Suprapubic skin (tissue), 4 donors: ENCODE measurements around the gene SLC44A1.

Experiments used
- EP300 ChIP-seq: sonication (generic); formaldehyde crosslinking; IDR thresholded peaks from one replicate; pipeline ENCODE4 v1.6.1; 2017; ENCODE audit warnings: antibody characterized with exemption
- POLR2A ChIP-seq, 2 donors: fragments of 450-650 bp; IDR thresholded peaks; one replicate each; pipeline ENCODE4 v1.6.1; 2017; ENCODE audit warnings: antibody characterized with exemption in 2 of 2, mild to moderate bottlenecking in 2 of 2, moderate library complexity in 2 of 2
- POLR2AphosphoS5 ChIP-seq, 3 donors: sonication (generic); formaldehyde crosslinking; IDR thresholded peaks; one replicate each; pipeline ENCODE4 v1.6.1; 2017; ENCODE audit warnings: antibody characterized with exemption in 3 of 3
- TF ChIP-seq, protein P1 (sequence below), 2 donors: fragments of 200-600 bp in 1 of 2; fragments of 450-650 bp in 1 of 2; sonication (generic) in 1 of 2; IDR thresholded peaks; one replicate each; pipeline ENCODE4 v1.5.1; 2016 to 2019; ENCODE audit warnings: antibody characterized with exemption in 2 of 2, mild to moderate bottlenecking in 1 of 2, moderate library complexity in 1 of 2

DNA sequence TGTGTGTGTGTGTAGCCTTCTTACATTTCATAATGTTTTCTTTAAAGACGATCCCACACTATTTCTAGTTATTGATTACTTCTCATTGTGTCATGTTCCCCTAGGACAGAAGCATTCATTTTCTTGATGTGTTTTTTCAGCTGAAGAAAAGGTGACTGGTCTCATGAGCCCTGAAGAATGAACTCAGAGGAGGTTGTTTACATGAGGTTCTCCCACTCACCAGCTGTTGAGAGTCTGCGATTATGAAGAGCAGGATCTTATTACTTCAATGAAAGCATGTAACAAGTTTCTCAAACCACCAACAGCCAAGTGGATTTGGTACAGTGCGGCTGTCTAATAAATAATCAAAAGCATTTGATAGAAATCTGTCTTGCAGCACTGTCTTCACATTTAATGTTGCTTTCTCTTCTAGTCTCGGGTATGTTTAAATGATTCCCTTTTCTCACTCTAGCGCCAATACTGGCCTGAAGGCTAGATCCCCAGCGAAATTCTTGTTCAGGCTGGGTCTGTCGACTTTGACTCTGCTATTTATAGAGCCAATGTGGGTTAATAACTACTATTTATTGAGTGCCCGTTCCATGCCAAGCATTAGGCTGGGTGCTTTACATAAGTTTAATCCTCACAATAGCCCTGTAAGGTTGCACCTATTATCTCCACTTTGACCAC lies 193.8 kb downstream of the SLC44A1 start:
- TF ChIP-seq, protein P1, sequence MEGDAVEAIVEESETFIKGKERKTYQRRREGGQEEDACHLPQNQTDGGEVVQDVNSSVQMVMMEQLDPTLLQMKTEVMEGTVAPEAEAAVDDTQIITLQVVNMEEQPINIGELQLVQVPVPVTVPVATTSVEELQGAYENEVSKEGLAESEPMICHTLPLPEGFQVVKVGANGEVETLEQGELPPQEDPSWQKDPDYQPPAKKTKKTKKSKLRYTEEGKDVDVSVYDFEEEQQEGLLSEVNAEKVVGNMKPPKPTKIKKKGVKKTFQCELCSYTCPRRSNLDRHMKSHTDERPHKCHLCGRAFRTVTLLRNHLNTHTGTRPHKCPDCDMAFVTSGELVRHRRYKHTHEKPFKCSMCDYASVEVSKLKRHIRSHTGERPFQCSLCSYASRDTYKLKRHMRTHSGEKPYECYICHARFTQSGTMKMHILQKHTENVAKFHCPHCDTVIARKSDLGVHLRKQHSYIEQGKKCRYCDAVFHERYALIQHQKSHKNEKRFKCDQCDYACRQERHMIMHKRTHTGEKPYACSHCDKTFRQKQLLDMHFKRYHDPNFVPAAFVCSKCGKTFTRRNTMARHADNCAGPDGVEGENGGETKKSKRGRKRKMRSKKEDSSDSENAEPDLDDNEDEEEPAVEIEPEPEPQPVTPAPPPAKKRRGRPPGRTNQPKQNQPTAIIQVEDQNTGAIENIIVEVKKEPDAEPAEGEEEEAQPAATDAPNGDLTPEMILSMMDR (IDR thresholded peaks at IDR 0.05): no peak
- TF ChIP-seq EP300 (no peak), POLR2A (IDR thresholded peaks at IDR 0.05) (no peak), POLR2AphosphoS5 (IDR thresholded peaks at IDR 0.05) (no peak)
